ENCODE data around the gene KRTAP10-1.

DNA sequence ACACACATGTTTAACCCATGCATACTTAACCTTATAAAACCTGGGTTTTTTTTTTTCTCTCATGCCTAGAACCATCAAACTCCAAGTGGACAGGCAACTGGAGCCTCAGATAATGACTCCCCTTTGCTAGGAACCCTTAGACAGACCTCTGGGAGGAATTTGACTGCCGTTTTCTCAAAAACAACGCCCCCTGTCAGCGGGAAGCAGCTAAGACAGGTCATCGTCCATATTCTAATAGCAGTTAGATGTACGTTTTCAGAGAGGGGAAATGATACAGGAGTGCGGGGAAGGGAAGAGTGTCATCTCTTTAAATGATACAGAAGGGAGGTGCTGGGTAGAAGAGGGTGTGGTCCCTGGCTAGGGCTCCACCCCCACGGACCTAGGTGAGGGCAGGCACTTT lies 50.0 kb downstream of the KRTAP10-1 start:
- TF ChIP-seq, protein P1, sequence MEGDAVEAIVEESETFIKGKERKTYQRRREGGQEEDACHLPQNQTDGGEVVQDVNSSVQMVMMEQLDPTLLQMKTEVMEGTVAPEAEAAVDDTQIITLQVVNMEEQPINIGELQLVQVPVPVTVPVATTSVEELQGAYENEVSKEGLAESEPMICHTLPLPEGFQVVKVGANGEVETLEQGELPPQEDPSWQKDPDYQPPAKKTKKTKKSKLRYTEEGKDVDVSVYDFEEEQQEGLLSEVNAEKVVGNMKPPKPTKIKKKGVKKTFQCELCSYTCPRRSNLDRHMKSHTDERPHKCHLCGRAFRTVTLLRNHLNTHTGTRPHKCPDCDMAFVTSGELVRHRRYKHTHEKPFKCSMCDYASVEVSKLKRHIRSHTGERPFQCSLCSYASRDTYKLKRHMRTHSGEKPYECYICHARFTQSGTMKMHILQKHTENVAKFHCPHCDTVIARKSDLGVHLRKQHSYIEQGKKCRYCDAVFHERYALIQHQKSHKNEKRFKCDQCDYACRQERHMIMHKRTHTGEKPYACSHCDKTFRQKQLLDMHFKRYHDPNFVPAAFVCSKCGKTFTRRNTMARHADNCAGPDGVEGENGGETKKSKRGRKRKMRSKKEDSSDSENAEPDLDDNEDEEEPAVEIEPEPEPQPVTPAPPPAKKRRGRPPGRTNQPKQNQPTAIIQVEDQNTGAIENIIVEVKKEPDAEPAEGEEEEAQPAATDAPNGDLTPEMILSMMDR (optimal IDR thresholded peaks at IDR 0.05 in 1 of 3, IDR thresholded peaks at IDR 0.05 in 1 of 3, conservative IDR thresholded peaks at IDR 0.05 in 1 of 3; ENCODE audit: extremely low read depth in 1 of 3, insufficient read depth in 2 of 3, low read length in 3 of 3): no peak
- TF ChIP-seq EZH2 (IDR thresholded peaks at IDR 0.05; ENCODE audit: low read length): no peak
